Stimulated activated CD4-positive, alpha-beta T cell treated with anti-CD3 and anti-CD28 coated beads, Interleukin-4, amount 100 ng/mL, for 48 hours (primary cell): Measurements from ENCODE around the gene CCNYL1.
"Not testable (repeated sequence)": the region's sequence is repeated elsewhere in the genome, so short reads cannot be mapped to it uniquely, and the experiment has no call there.

Experiments
- DNase-seq, 2 donors: peaks; one replicate each; pipeline ENCODE4 v3.0.0-alpha.2; 2020; ENCODE audit warnings: low read depth in 2 of 2

CCNYL1 gene

GRCh38 chr2:207734636-207735512 is 23.4 kb downstream of the CCNYL1 start:
- DNase-seq, result no peak

GRCh38 chr2:207735513-207735859 is 24.0 kb downstream of the CCNYL1 start:
- not testable (repeated sequence) for DNase-seq

- no peak for DNase-seq
Observed at GRCh38 chr2:207743514-207743913, 32.1 kb downstream of the CCNYL1 start.

- no peak for DNase-seq
Observed at GRCh38 chr2:207744050-207744449, 32.6 kb downstream of the CCNYL1 start.

- no peak for DNase-seq
Observed at GRCh38 chr2:207744451-207744850, 33.0 kb downstream of the CCNYL1 start.

- no peak for DNase-seq
Observed at GRCh38 chr2:207746131-207746530, 34.7 kb downstream of the CCNYL1 start.

- DNase-seq, result no peak
Observed at GRCh38 chr2:207747653-207748560, 36.5 kb downstream of the CCNYL1 start.

GRCh38 chr2:207748993-207749392 is 37.6 kb downstream of the CCNYL1 start:
- no peak for DNase-seq

- DNase-seq, result no peak
Observed at GRCh38 chr2:207749873-207750272, 38.4 kb downstream of the CCNYL1 start.

GRCh38 chr2:207750345-207750744 is 38.9 kb downstream of the CCNYL1 start:
- no peak for DNase-seq

GRCh38 chr2:207750876-207751275 is 39.4 kb downstream of the CCNYL1 start:
- DNase-seq, result no peak

GRCh38 chr2:207753688-207754087 is 42.2 kb downstream of the CCNYL1 start:
- DNase-seq, result not testable (repeated sequence)

GRCh38 chr2:207754498-207755383 is 43.3 kb downstream of the CCNYL1 start:
- no peak for DNase-seq

GRCh38 chr2:207758025-207758424 is 46.6 kb downstream of the CCNYL1 start:
- no peak for DNase-seq

GRCh38 chr2:207759890-207760289 is 48.5 kb downstream of the CCNYL1 start:
- DNase-seq, result no peak

GRCh38 chr2:207760453-207760852 is 49.0 kb downstream of the CCNYL1 start:
- DNase-seq, result no peak

GRCh38 chr2:207761426-207761825 is 50.0 kb downstream of the CCNYL1 start:
- not testable (repeated sequence) for DNase-seq

GRCh38 chr2:207762146-207762545 is 50.7 kb downstream of the CCNYL1 start:
- no peak for DNase-seq

- no peak for DNase-seq
Observed at GRCh38 chr2:207763303-207763917, 52.0 kb downstream of the CCNYL1 start.

GRCh38 chr2:207764096-207764630 is 52.7 kb downstream of the CCNYL1 start:
- DNase-seq, result no peak

GRCh38 chr2:207765547-207765946 is 54.1 kb downstream of the CCNYL1 start:
- no peak for DNase-seq
